SW480 (cell line): ENCODE measurements around the gene IDS.

Experiments used
- DNase-seq: peaks from one replicate; pipeline ENCODE4 v3.0.0-alpha.2; 2016; ENCODE audit warnings: low spot score

Gene IDS

DNA sequence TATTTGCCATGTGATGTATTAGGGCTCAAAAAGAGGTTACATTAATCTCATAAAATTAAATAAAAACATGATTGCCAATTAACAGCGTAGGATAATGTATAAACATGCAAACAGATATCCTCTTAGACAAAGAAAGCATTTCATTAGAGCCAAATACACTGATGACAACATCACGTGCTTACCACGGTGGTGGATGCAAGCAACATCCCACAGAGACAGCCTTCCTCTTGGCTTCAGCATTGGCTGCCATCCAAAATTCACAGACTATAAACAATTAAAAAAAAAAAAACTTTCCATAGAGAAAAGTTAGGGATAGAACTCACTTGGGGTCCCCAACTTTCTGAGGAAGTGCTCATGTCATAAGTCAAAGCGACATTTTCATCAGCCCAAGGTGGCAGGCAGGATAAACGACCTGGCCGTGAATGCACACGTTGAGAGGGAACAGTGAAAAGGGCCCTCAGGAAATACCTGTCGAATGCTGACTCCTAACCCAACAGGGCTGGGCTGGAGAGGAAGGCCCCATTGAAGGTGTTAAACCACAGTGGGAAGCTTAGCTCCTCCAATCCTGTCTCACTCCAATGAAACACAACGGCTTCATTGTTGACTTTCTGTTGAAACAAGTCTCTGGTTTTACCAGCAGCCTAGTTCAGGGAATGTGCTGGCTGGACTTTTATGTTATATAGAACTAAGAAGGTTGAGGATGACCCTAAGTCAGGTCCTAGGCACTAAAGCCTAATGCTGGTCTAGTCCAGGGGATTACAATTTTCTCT lies 48.4 kb downstream of the IDS start:
- DNase-seq: peak; percentile 64

DNA sequence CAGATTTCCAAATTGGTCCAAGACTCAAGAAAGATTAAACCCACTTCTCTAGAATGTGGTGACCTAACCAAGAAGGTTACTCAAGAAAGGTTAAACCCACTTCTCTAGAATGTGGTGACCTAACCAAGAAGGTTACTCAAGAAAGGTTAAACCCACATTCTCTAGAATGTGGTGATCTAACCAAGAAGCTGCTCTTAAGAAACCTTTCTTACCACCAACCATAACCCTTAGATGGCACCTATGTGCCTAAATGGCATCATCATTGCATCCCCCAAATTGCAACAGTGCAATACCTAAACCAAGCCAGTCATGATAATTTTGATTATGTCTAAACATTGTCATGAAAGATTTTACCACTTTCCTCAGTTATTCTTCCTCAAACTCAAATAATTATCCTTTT lies 49.2 kb downstream of the IDS start:
- DNase-seq: no peak

DNA sequence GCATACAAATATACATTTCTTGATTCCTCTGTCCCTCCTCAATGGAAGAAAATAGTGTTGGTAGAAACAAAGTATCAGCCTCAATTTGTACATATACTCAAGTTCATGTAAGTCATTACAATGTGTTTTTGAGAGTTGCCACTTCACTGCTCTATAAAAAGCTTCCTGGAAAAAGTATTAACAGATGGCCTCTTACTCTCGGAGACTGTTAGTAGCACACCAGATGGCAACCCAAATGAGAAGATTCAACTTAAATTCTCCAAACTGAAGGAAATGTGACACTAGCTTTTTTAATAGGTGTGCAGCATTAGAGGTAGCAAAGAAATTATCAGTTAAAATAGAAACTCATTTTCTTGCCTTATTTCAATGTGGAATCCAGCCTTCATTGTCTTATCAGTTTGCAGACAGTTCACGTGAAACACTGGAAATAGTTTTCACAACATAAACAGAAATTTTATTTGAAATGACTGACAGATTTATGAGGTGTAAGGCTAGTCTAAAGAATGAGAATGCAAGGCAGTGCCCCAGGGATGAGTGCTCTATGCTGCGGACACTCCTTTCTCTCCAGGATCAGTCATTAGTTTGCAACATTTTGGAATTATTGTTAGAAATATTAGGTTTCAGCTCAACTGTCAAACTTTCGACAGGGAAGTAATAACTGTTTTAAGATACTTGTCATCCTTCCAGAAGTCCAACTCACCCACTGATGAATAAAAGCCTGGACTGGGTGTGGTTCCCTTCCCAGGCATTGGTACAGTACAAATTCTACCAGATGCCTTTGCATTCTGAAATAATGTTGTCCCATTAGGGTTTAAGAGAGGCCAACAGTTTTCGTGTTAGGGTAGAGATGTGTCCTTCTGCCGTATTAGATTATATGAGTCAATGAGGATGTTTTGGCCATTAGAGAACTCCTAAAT lies 50.9 kb downstream of the IDS start:
- DNase-seq: no peak

DNA sequence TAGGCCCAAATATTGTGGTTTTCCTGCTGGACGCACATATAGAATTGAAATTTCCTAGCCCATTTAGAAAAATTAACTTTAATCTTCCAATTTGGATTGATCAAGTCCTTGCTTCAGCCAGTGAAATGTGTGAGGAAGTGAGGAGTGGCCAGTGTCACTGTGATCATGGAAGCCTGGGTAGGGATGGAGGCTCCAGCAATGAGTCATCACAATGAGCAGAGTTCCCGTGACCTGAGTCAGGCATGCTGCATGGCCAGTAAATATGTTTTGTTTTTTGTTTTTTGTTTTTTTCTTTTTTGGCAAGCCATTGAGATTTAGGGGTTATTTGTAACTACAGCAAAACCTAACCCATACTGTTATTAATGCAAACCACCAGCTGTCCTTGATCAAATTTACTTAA lies 52.1 kb downstream of the IDS start:
- DNase-seq: peak; percentile 58

DNA sequence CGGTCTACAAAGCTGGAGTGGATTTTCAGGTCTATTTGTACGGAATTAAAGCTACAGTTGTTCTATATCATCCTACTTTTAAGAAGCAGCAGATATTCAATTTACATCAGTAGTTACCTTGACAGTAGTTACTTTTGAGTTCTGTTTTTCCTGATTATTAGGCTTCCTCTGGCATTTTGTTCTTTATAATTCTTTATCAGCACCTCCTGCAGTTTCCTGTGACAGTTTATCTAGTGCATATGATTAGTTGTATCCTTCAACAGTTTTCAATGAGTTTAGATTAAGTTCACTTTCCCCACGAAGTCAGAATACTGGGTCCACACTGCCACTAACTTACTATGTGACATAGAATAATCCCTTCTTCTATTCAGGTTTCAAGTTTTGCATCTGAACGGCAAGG lies 71.7 kb downstream of the IDS start:
- no peak for DNase-seq

DNA sequence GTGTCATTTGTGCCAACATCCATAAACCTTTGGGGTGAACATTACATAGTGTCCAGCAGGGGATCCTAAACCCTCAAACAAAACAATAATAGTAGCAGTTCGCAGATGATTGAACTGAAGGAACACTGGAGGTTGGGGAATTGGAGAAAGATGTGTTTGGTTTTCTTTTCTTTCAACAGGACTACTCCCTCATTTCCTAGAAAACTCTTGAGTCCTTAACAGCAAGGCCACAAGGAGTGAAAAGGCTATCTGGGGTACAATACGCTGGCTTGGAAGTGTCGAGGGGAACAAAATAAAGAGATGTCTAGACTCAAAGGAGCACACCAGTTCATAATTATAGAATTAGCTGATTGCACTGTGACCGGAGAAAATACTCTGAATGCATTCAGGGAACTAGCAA lies 72.1 kb downstream of the IDS start:
- DNase-seq: no peak
